K562 (cell line): ENCODE measurements around the gene ZFYVE28. TPM values are rescaled to one million over a fixed set of nuclear protein-coding genes. Genes with fewer than 3 reads are reported as not detected.

Experiments used
- CBX5 ChIP-seq: IDR thresholded peaks from 2 replicates; pipeline ENCODE4 v1.6.1; 2014; ENCODE audit warnings: low read depth, borderline replicate concordance
- FOXK2 ChIP-seq, 2 experiments: fragments of 450-650 bp; IDR thresholded peaks in 1 of 2; conservative IDR thresholded peaks in 1 of 2; 2 replicates each; pipeline ENCODE4 v1.6.1; 2016; ENCODE audit warnings: low read depth in 2 of 2, mild to moderate bottlenecking in 1 of 2
- HMG20B ChIP-seq: fragments of 250-450 bp; sonication (Bioruptor Pico); IDR thresholded peaks from 2 replicates; pipeline ENCODE4 v1.5.0; 2021; ENCODE audit warnings: mild to moderate bottlenecking
- KAT7 ChIP-seq: sonication (generic); formaldehyde crosslinking; IDR thresholded peaks from 2 replicates; pipeline ENCODE4 v1.8.0; 2022; ENCODE audit warnings: missing genetic modification reagents, mild to moderate bottlenecking, borderline replicate concordance
- MAX ChIP-seq: sonication (generic); formaldehyde crosslinking; IDR thresholded peaks from 2 replicates; pipeline ENCODE4 v1.9.0; 2022; ENCODE audit warnings: mild to moderate bottlenecking, missing genetic modification reagents
- MAZ ChIP-seq, 2 experiments: fragments of 450-650 bp in 1 of 2; sonication (generic) in 1 of 2; formaldehyde crosslinking; IDR thresholded peaks in 1 of 2; conservative IDR thresholded peaks in 1 of 2; 2 replicates each; pipeline versions ENCODE4 v1.4.0 to v1.5.0; 2020; ENCODE audit warnings: mild to moderate bottlenecking in 1 of 2, missing genetic modification reagents in 1 of 2
- MXI1 ChIP-seq: IDR thresholded peaks from 2 replicates; pipeline ENCODE4 v1.6.1; 2011; ENCODE audit warnings: low read depth, mild to moderate bottlenecking, improper control_type of control experiment, low read length
- NFE2L1 ChIP-seq: fragments of 450-650 bp; IDR thresholded peaks from 2 replicates; pipeline ENCODE4 v1.6.1; 2016; ENCODE audit warnings: missing genetic modification characterization, low read depth, mild to moderate bottlenecking, missing compliant biosample characterization, moderate library complexity, borderline replicate concordance
- RAD21 ChIP-seq, 2 experiments: fragments of 250-450 bp in 1 of 2; fragments of 450-650 bp in 1 of 2; sonication (Bioruptor Pico) in 1 of 2; formaldehyde crosslinking in 1 of 2; IDR thresholded peaks in 1 of 2; conservative IDR thresholded peaks in 1 of 2; 2 replicates each; pipeline versions ENCODE4 v1.4.0 to v1.8.0; 2020 to 2022; ENCODE audit warnings: mild to moderate bottlenecking in 2 of 2, moderate library complexity in 1 of 2
- RB1 ChIP-seq: fragments of 450-650 bp; IDR thresholded peaks from 2 replicates; pipeline ENCODE4 v1.6.1; 2017; ENCODE audit warnings: low read depth, mild to moderate bottlenecking
- RBM25 ChIP-seq: fragments of 200-400 bp; formaldehyde crosslinking; IDR thresholded peaks from 2 replicates; pipeline ENCODE4 v1.6.1; 2018; ENCODE audit warnings: low read length, low read depth, moderate library complexity; ENCODE audit not compliant: severe bottlenecking
- RCOR1 ChIP-seq, 2 experiments: IDR thresholded peaks; 2 replicates each; pipeline ENCODE4 v1.6.1; 2012; ENCODE audit warnings: low read depth in 2 of 2, low read length in 2 of 2, borderline replicate concordance in 1 of 2, improper control_type of control experiment in 1 of 2
- SIN3A ChIP-seq, 2 experiments: fragments of 150-350 bp in 1 of 2; IDR thresholded peaks; 2 replicates each; pipeline ENCODE4 v1.6.1; 2011 to 2016; ENCODE audit warnings: borderline replicate concordance in 2 of 2, low read depth in 2 of 2, low read length in 2 of 2, mild to moderate bottlenecking in 2 of 2, moderate library complexity in 2 of 2; ENCODE audit not compliant: control insufficient read depth in 1 of 2
- ZFP36 ChIP-seq: fragments of 150-350 bp; IDR thresholded peaks from 2 replicates; pipeline ENCODE4 v1.6.1; 2018; ENCODE audit warnings: low read length, low read depth; ENCODE audit not compliant: partially characterized antibody
- ZNF165 ChIP-seq: fragments of 250-450 bp; sonication (Bioruptor Pico); IDR thresholded peaks from 2 replicates; pipeline ENCODE4 v1.4.0; 2020; ENCODE audit warnings: borderline replicate concordance
- ZNF639 ChIP-seq, 2 experiments: fragments of 200-800 bp in 1 of 2; sonication (Bioruptor generic) in 1 of 2; sonication (generic) in 1 of 2; formaldehyde crosslinking in 1 of 2; IDR thresholded peaks in 1 of 2; conservative IDR thresholded peaks in 1 of 2; 2 replicates each; pipeline versions ENCODE4 v1.5.0 to v1.6.1; 2016 to 2020; ENCODE audit warnings: missing compliant biosample characterization in 1 of 2, missing genetic modification characterization in 1 of 2, missing genetic modification reagents in 1 of 2
- ZNF764 ChIP-seq: fragments of 250-450 bp; sonication (Bioruptor Pico); IDR thresholded peaks from 2 replicates; pipeline ENCODE4 v1.4.0; 2020; ENCODE audit warnings: low read depth, mild to moderate bottlenecking, moderate library complexity
- ZNF830 ChIP-seq: fragments of 250-450 bp; sonication (Bioruptor Pico); IDR thresholded peaks from 2 replicates; pipeline ENCODE4 v1.5.0; 2021; ENCODE audit warnings: mild to moderate bottlenecking
- polyA plus RNA-seq, 8 experiments: library from polyadenylated mRNA; depleted of rRNA in 4 of 8; stranded (reverse) in 5 of 8; unstranded in 3 of 8; fragments of >200 nt; fragmentation: Nextera tagmentation in 2 of 8; fragmentation: Illumina TruSeq in 1 of 8; extraction: Ambion mirVana in 2 of 8; extraction: Trizol in 1 of 8; gene quantifications; 2 replicates each; pipeline versions ENCODE4 v1.2.1 to v1.2.3, GENCODE V29; 2011 to 2014; ENCODE audit warnings: inconsistent platforms in 1 of 8, missing spikeins in 1 of 8
- total RNA-seq, 7 experiments: library from RNA; depleted of rRNA in 6 of 7; stranded (reverse); fragments of >200 nt in 6 of 7; fragmentation: Illumina TruSeq in 2 of 7; extraction: Trizol in 2 of 7; gene quantifications; 2 replicates each; pipeline versions ENCODE4 v1.2.1 to v1.2.3, GENCODE V29; 2011 to 2021; ENCODE audit warnings: low replicate concordance in 1 of 7
- TF ChIP-seq, protein P1 (sequence below), 3 experiments: fragments of 200-800 bp in 1 of 3; sonication (Bioruptor generic) in 1 of 3; sonication (generic) in 1 of 3; formaldehyde crosslinking in 1 of 3; IDR thresholded peaks; 2 replicates each; pipeline versions ENCODE4 v1.6.1 to v1.8.0; 2016 to 2022; ENCODE audit warnings: mild to moderate bottlenecking in 2 of 3, missing compliant biosample characterization in 2 of 3, missing genetic modification characterization in 2 of 3, missing genetic modification reagents in 1 of 3
- TF ChIP-seq, protein P2 (sequence below): fragments of 450-650 bp; formaldehyde crosslinking; conservative IDR thresholded peaks from 2 replicates; pipeline ENCODE4 v1.4.0; 2022; ENCODE audit warnings: mild to moderate bottlenecking, missing genetic modification characterization

Gene ZFYVE28
- total and polyA plus RNA-seq, 9 of the 15 experiments (the other 6 are each of a cell fraction or from before 2014, with no cell fraction given) = 1.3 to 24.8 (median 8.9) TPM

GRCh38 chr4:2261110-2261852 lies 157.2 kb downstream of the ZFYVE28 start (continued):
- TF ChIP-seq, protein P1, sequence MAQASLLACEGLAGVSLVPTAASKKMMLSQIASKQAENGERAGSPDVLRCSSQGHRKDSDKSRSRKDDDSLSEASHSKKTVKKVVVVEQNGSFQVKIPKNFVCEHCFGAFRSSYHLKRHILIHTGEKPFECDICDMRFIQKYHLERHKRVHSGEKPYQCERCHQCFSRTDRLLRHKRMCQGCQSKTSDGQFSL (CRISPR knock-in tag; IDR thresholded peaks at IDR 0.05) = no peak
- TF ChIP-seq, protein P1 (tag; IDR thresholded peaks at IDR 0.05) = no peak
- TF ChIP-seq HMG20B (CRISPR knock-in tag) (no peak), ZNF165 (CRISPR knock-in tag) (no peak), MAZ (CRISPR knock-in tag; conservative IDR thresholded peaks at IDR 0.05 in 1 of 2, IDR thresholded peaks at IDR 0.05 in 1 of 2) (peak; percentile 41 to 51; a peak in 3 of 4 replicates), ZNF639 (CRISPR knock-in tag; conservative IDR thresholded peaks at IDR 0.05 in 1 of 2, IDR thresholded peaks at IDR 0.05 in 1 of 2) (peak in 1 of 2 experiments; percentile 59; a peak in 2 of 4 replicates), CBX5 (no peak), ZFP36 (peak; percentile 97), RBM25 (peak; percentile 90), RCOR1 (IDR thresholded peaks at IDR 0.05; ENCODE audit: borderline replicate concordance in 1 of 2, low read depth in 2 of 2, low read length in 2 of 2) (peak in 1 of 2 experiments; percentile 5; a peak in 1 of 4 replicates), MXI1 (peak; percentile 44; the same call in 1 of the 2 replicates), ZNF830 (CRISPR knock-in tag) (no peak), SIN3A (IDR thresholded peaks at IDR 0.05; ENCODE audit: borderline replicate concordance in 2 of 2, control insufficient read depth in 1 of 2, low read depth in 2 of 2, low read length in 2 of 2) (peak; percentile 60 to 77; a peak in 1 of 4 replicates), MAX (peak; percentile 24; the same call in 1 of the 2 replicates), FOXK2 (conservative IDR thresholded peaks at IDR 0.05 in 1 of 2, IDR thresholded peaks at IDR 0.05 in 1 of 2; ENCODE audit: low read depth in 2 of 2) (peak; percentile 74 to 86; a peak in 3 of 4 replicates), RB1 (peak; percentile 43; the same call in 1 of the 2 replicates), RAD21 (CRISPR knock-in tag; conservative IDR thresholded peaks at IDR 0.05 in 1 of 2, IDR thresholded peaks at IDR 0.05 in 1 of 2) (no peak), NFE2L1 (tag) (no peak), ZNF764 (no peak), KAT7 (peak; percentile 83; the same call in 1 of the 2 replicates)
- TF ChIP-seq, protein P2, sequence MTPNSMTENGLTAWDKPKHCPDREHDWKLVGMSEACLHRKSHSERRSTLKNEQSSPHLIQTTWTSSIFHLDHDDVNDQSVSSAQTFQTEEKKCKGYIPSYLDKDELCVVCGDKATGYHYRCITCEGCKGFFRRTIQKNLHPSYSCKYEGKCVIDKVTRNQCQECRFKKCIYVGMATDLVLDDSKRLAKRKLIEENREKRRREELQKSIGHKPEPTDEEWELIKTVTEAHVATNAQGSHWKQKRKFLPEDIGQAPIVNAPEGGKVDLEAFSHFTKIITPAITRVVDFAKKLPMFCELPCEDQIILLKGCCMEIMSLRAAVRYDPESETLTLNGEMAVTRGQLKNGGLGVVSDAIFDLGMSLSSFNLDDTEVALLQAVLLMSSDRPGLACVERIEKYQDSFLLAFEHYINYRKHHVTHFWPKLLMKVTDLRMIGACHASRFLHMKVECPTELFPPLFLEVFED = no peak
